HG02981 (cell line): Measurements from ENCODE around the gene GPR135.

Source experiments
- ATAC-seq: cut with Tn5 transposase; IDR thresholded peaks from one replicate; pipeline ENCODE4 v1.9.1; 2021; ENCODE audit warnings: mild to moderate bottlenecking, moderate library complexity; ENCODE audit not compliant: unreplicated experiment

The GPR135 gene

GRCh38 chr14:59465316-59466135 lies at the start of gene GPR135:
TSS of gene GPR135 (minus strand) at chr14:59465380. CDS start at chr14:59465226, 154 bp downstream.
- peak; percentile 33 for ATAC-seq

GRCh38 chr14:59511916-59512575 lies 46.9 kb upstream of the GPR135 start:
- no peak for ATAC-seq

- no peak for ATAC-seq
Observed at GRCh38 chr14:59510966-59511365, 45.8 kb upstream of the GPR135 start.

GRCh38 chr14:59510001-59510400 lies 44.8 kb upstream of the GPR135 start:
- ATAC-seq = no peak

GRCh38 chr14:59509101-59509500 lies 43.9 kb upstream of the GPR135 start:
- ATAC-seq = no peak

- no peak for ATAC-seq
Observed at GRCh38 chr14:59507752-59508103, 42.5 kb upstream of the GPR135 start.

GRCh38 chr14:59507063-59507751 lies 42.0 kb upstream of the GPR135 start:
- ATAC-seq = peak; percentile 86

- no peak for ATAC-seq
Observed at GRCh38 chr14:59503256-59503655, 38.1 kb upstream of the GPR135 start.

- no peak for ATAC-seq
Observed at GRCh38 chr14:59500732-59501131, 35.6 kb upstream of the GPR135 start.

- ATAC-seq = no peak
Observed at GRCh38 chr14:59492384-59492783, 27.2 kb upstream of the GPR135 start.

- ATAC-seq = no peak
Observed at GRCh38 chr14:59490756-59491155, 25.6 kb upstream of the GPR135 start.

GRCh38 chr14:59484639-59485175 lies 19.5 kb upstream of the GPR135 start:
- ATAC-seq = peak; percentile 38

GRCh38 chr14:59483819-59484638 lies 18.8 kb upstream of the GPR135 start, which contains the start of the genes JKAMP and L3HYPDH:
TSS of gene JKAMP (plus strand) at chr14:59484517. CDS start at chr14:59484590, 73 bp downstream.
TSS of gene L3HYPDH (minus strand) at chr14:59484408. CDS start at chr14:59484316, 92 bp downstream.
- ATAC-seq = peak; percentile 87

GRCh38 chr14:59483363-59483762 lies 18.2 kb upstream of the GPR135 start:
- no peak for ATAC-seq

GRCh38 chr14:59482541-59483331 lies 17.6 kb upstream of the GPR135 start:
- ATAC-seq = no peak

GRCh38 chr14:59481871-59482540 lies 16.8 kb upstream of the GPR135 start:
- ATAC-seq = no peak

- ATAC-seq = no peak
Observed at GRCh38 chr14:59481407-59481806, 16.2 kb upstream of the GPR135 start.

GRCh38 chr14:59480166-59480565 lies 15.0 kb upstream of the GPR135 start:
- ATAC-seq = no peak

- no peak for ATAC-seq
Observed at GRCh38 chr14:59478540-59478939, 13.4 kb upstream of the GPR135 start.
